Prostate gland (tissue), 2 donors: ENCODE data around the gene PVR.

ENCODE experiments used
- CTCF ChIP-seq, 4 experiments: fragments of 200-600 bp in 2 of 4; fragments of 450-650 bp in 2 of 4; sonication (generic) in 2 of 4; IDR thresholded peaks; 1 replicate in 3 of 4; 2 replicates in 1 of 4; pipeline ENCODE4 v1.5.1; 2016 to 2019; ENCODE audit warnings: antibody characterized with exemption in 4 of 4, mild to moderate bottlenecking in 2 of 4, moderate library complexity in 2 of 4
- POLR2A ChIP-seq: fragments of 450-650 bp; IDR thresholded peaks from one replicate; pipeline ENCODE4 v1.6.1; 2016; ENCODE audit warnings: antibody characterized with exemption, mild to moderate bottlenecking
- POLR2AphosphoS5 ChIP-seq: sonication (generic); formaldehyde crosslinking; IDR thresholded peaks from one replicate; pipeline ENCODE4 v1.6.1; 2017; ENCODE audit warnings: antibody characterized with exemption

DNA sequence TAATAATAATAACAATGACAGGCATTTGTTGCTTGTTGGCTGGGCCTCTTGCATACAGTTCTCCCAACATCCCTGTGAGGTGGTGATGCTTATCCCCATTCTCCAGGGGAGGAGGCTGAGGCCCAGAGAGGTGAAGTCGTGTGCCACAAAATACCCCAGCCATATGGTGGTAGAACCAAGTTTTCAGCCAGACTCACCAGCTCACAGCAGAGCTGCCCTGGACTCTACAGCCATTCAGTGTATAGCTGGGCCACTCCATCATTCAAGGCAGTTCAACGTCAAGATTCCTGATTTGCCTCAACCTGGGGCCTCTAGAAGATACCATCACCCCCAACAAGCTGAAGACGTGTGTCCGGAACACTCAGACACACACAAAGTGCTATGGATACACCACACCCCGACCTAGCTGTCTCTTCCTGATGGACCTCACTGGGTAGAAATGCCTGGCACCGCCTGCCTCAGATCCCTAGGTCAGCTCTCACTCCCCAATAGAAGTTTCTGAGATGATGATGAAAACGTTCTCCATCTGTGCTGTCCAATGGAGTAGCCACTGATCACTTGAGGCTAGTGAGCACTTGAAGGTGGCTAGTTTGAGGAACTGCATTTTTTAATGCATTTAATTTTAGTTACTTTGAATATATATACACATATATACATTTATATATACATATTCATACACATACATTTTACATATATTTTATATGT lies 23.3 kb downstream of the PVR start:
- TF ChIP-seq CTCF (IDR thresholded peaks at IDR 0.05) (no peak), POLR2AphosphoS5 (no peak), POLR2A (no peak)
